MM.1S (cell line): ENCODE results near the gene ASF1A.

Experiments
- DNase-seq: peaks from one replicate; pipeline ENCODE4 v3.0.0-alpha.2; 2015
- H2AFZ ChIP-seq: fragments of 300-600 bp; sonication (generic); 2 replicates; pipeline ENCODE4 v1.6.0; 2016; ENCODE audit warnings: antibody characterized with exemption, low read length
- H3F3A ChIP-seq: fragments of 300-600 bp; sonication (generic); 2 replicates; pipeline ENCODE4 v1.6.1; 2016; ENCODE audit warnings: mild to moderate bottlenecking, antibody characterized with exemption, low read length, moderate library complexity, mixed read lengths; ENCODE audit not compliant: insufficient read depth
- H3K27ac ChIP-seq: fragments of 300-600 bp; sonication (generic); 2 replicates; pipeline ENCODE4 v1.5.1; 2016; ENCODE audit warnings: mild to moderate bottlenecking, low read length
- H3K27me3 ChIP-seq: fragments of 300-600 bp; sonication (generic); replicated peaks from 2 replicates; pipeline ENCODE4 v1.6.0; 2016; ENCODE audit warnings: low read length; ENCODE audit not compliant: insufficient read depth
- H3K36me3 ChIP-seq: fragments of 300-600 bp; sonication (generic); replicated peaks from 2 replicates; pipeline ENCODE4 v1.6.1; 2016; ENCODE audit warnings: mild to moderate bottlenecking, low read length, mixed read lengths; ENCODE audit not compliant: insufficient read depth
- H3K4me1 ChIP-seq: fragments of 300-600 bp; sonication (generic); 2 replicates; pipeline ENCODE4 v1.6.1; 2016; ENCODE audit warnings: low read length, mixed read lengths
- H3K4me2 ChIP-seq: fragments of 300-600 bp; sonication (generic); 2 replicates; pipeline ENCODE4 v1.6.0; 2016; ENCODE audit warnings: low read depth, low read length
- H3K4me3 ChIP-seq: fragments of 300-600 bp; sonication (generic); 2 replicates; pipeline ENCODE4 v1.5.1; 2016; ENCODE audit warnings: low read length, mixed read lengths
- H3K79me2 ChIP-seq: fragments of 300-600 bp; sonication (generic); 2 replicates; pipeline ENCODE4 v1.6.1; 2016; ENCODE audit warnings: mixed run types, low read length, mixed read lengths
- H3K9ac ChIP-seq: fragments of 300-600 bp; sonication (generic); 2 replicates; pipeline ENCODE4 v1.6.1; 2016; ENCODE audit warnings: low read length, mixed read lengths
- H3K9me2 ChIP-seq: fragments of 300-600 bp; sonication (generic); replicated peaks from 2 replicates; pipeline ENCODE4 v1.6.1; 2016; ENCODE audit warnings: mild to moderate bottlenecking, low read length, mixed read lengths; ENCODE audit not compliant: insufficient read depth
- H3K9me3 ChIP-seq: fragments of 300-600 bp; sonication (generic); replicated peaks from 2 replicates; pipeline ENCODE4 v1.6.1; 2016; ENCODE audit warnings: mild to moderate bottlenecking, low read length, mixed read lengths; ENCODE audit not compliant: insufficient read depth
- H4K20me1 ChIP-seq: fragments of 300-600 bp; sonication (generic); 2 replicates; pipeline ENCODE4 v1.6.1; 2016; ENCODE audit warnings: mild to moderate bottlenecking, low read length, moderate library complexity, mixed read lengths; ENCODE audit not compliant: insufficient read depth
- CTCF ChIP-seq: fragments of 300-600 bp; sonication (generic); IDR thresholded peaks from 2 replicates; pipeline ENCODE4 v1.5.1; 2016; ENCODE audit warnings: antibody characterized with exemption, low read length, mixed read lengths
- EZH2 ChIP-seq: fragments of 300-600 bp; sonication (generic); optimal IDR thresholded peaks from 2 replicates; pipeline ENCODE3; 2017; ENCODE audit warnings: low read depth, mild to moderate bottlenecking, antibody characterized with exemption, low read length, mixed read lengths
- EZH2phosphoT487 ChIP-seq: fragments of 300-600 bp; sonication (generic); IDR thresholded peaks from 2 replicates; pipeline ENCODE4 v1.6.1; 2018; ENCODE audit warnings: antibody characterized with exemption, low read length

Gene ASF1A

GRCh38 chr6:118860880-118861279 lies 33.1 kb upstream of the ASF1A start:
- no peak overlapping the region for H3K4me2 ChIP-seq
- TF ChIP-seq CTCF (no peak), EZH2 (no peak), EZH2phosphoT487 (no peak)
- DNase-seq: no peak

GRCh38 chr6:118862443-118862842 lies 31.5 kb upstream of the ASF1A start:
- no peaks in the 10 kb centered on the region for H3K79me2 ChIP-seq

More at GRCh38 chr6:118860880-118861279, 33.1 kb upstream of the ASF1A start:
- H3K79me2 ChIP-seq: no peaks in the 10 kb centered on the region
- no peak overlapping the region for H2AFZ ChIP-seq
- H3F3A ChIP-seq: no peaks in the 10 kb centered on the region
- H3K9me2 ChIP-seq: no peaks in the 10 kb centered on the region
- no peaks in the 10 kb centered on the region for H3K4me1 ChIP-seq
- no peak overlapping the region for H3K4me3 ChIP-seq
- H3K27ac ChIP-seq: no peak overlapping the region
- H3K9me3 ChIP-seq: no peaks in the 10 kb centered on the region
- no peak overlapping the region for H3K9ac ChIP-seq
- no peaks in the 10 kb centered on the region for H4K20me1 ChIP-seq
- H3K36me3 ChIP-seq: no peaks in the 10 kb centered on the region
- no peaks in the 10 kb centered on the region for H3K27me3 ChIP-seq

GRCh38 chr6:118864341-118865099 lies 29.4 kb upstream of the ASF1A start:
- Histone ChIP-seq H3K4me2 (no peak overlapping the region), H3K27ac (no peak overlapping the region), H3K4me1 (no peaks in the 10 kb centered on the region), H3K27me3 (no peaks in the 10 kb centered on the region), H3F3A (no peaks in the 10 kb centered on the region), H2AFZ (no peak overlapping the region), H3K9me3 (no peaks in the 10 kb centered on the region), H3K79me2 (no peaks in the 10 kb centered on the region), H4K20me1 (no peaks in the 10 kb centered on the region), H3K9me2 (no peaks in the 10 kb centered on the region), H3K9ac (no peak overlapping the region), H3K36me3 (no peaks in the 10 kb centered on the region), H3K4me3 (no peak overlapping the region)
- TF ChIP-seq EZH2phosphoT487: no peak
- TF ChIP-seq EZH2: no peak
- no peak for TF ChIP-seq CTCF
- DNase-seq: no peak

More at GRCh38 chr6:118862443-118862842, 31.5 kb upstream of the ASF1A start:
- no peaks in the 10 kb centered on the region for H3K4me1 ChIP-seq
- H3K4me2 ChIP-seq: no peak overlapping the region
- no peaks in the 10 kb centered on the region for H3K9me3 ChIP-seq
- no peaks in the 10 kb centered on the region for H3F3A ChIP-seq
- no peak for TF ChIP-seq CTCF
- TF ChIP-seq EZH2phosphoT487: no peak
- TF ChIP-seq EZH2: no peak
- no peak overlapping the region for H3K27ac ChIP-seq
- no peaks in the 10 kb centered on the region for H3K9me2 ChIP-seq
- no peaks in the 10 kb centered on the region for H3K27me3 ChIP-seq
- H4K20me1 ChIP-seq: no peaks in the 10 kb centered on the region
- no peak overlapping the region for H3K9ac ChIP-seq
- H2AFZ ChIP-seq: no peak overlapping the region
- H3K4me3 ChIP-seq: no peak overlapping the region
- H3K36me3 ChIP-seq: no peaks in the 10 kb centered on the region
- DNase-seq: no peak
